Lower leg skin (tissue), 3 donors: ENCODE measurements around the gene SLC34A3.

ENCODE experiments used
- CTCF ChIP-seq, 3 donors: fragments of 450-650 bp; IDR thresholded peaks; one replicate each; pipeline ENCODE4 v1.5.1; 2016; ENCODE audit warnings: antibody characterized with exemption in 3 of 3, mild to moderate bottlenecking in 3 of 3, moderate library complexity in 2 of 3
- POLR2A ChIP-seq, 2 donors: fragments of 450-650 bp; IDR thresholded peaks; one replicate each; pipeline ENCODE4 v1.6.1; 2016 to 2017; ENCODE audit warnings: antibody characterized with exemption in 2 of 2, mild to moderate bottlenecking in 1 of 2, moderate library complexity in 1 of 2

- TF ChIP-seq POLR2A (IDR thresholded peaks at IDR 0.05) (no peak), CTCF (IDR thresholded peaks at IDR 0.05) (no peak)
Observed at GRCh38 chr9:137199411-137200121, 31.1 kb upstream of the SLC34A3 start.
